Measurements from ENCODE around the gene DEDD.
A peak's percentile ranks its signal among the peaks of the same experiment; 100 is the strongest.

The DEDD gene

DNA sequence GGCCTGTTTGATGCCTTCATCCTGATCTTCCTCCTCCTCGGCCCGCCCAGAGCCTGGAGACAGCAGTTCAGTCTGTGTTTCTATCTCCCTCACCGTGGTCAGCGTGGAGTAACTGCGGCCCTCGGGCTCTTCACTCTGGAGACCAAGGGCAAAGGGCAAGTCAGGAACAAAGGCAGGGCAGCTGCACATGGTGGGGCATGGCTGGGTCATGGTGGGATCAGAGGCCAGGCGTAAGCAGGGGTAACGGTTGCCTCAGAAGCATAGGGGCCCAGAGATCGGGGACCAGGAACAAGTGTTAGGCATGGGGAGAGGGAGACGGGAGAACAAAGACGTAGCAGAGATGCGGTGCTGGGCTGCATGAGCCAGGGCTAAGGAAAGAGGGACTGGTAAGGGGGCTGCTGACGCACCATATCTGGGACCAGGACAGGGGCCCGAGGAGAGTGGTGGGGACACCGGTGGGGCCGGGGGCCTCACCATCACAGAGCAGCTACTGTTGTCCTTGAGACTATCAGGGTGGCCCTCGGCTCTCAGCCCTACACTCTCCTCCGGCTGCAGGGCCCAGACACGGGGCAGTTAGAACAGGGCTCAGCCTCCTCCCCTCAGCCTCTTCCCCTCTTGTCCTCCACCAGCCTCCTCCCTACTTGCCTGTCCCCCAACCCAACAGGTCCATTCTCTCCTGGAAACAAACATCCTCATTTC lies 59.6 kb downstream of the DEDD start:
- no peak for ATAC-seq
- no peak for DNase-seq

DNA sequence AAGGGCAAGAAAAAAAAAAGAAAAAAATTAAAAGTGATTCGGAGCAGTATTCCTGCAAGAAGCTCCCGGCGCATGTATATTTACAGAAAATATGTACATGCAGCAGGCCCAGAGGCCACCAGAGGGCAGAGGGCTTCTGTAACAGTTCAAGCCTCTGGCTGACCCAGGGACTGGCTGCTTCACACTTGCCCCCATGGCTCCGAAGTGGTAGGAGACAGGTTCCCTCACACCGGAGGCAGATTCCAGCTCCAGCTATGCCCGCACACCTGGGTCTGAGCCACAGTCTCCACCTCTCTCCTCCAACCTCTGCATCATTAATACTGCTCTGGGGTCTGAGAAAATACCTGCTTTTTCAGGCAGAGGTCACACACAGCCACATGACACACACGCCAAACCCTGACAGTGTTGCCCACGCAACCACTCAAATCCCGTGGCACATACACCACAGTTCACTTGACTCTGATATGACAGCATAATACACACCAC lies 60.5 kb downstream of the DEDD start:
- no peak for ATAC-seq
- DNase-seq, result peak; percentile 66

Data from stimulated activated naive CD8-positive, alpha-beta T cell treated with anti-CD3 and anti-CD28 coated beads, Interleukin-15, Interleukin-2, amounts not matched to agents 100 U/mL and 50 U/mL, for 24 hours (primary cell).